ENCODE results near the gene PIGK. TPM values are rescaled to one million over a fixed set of nuclear protein-coding genes. Genes with fewer than 3 reads are reported as not detected.

Gene PIGK
- total and polyA plus RNA-seq, 2 donors from 2014 or later, result 31.0 to 38.5 TPM

- peaks cover 0 to 2% (median 0%) of the 10 kb centered on the region in 3 donors for H3K9me3 ChIP-seq (ENCODE audit: control insufficient read depth in 2 of 3, insufficient read depth in 1 of 3, low read length in 3 of 3)
- no peaks in the 10 kb centered on the region for H3K4me1 ChIP-seq (ENCODE audit: control insufficient read depth in 2 of 3, insufficient read depth in 2 of 3, low read depth in 1 of 3, low read length in 3 of 3)
- H3K4me3 ChIP-seq (ENCODE audit: low read length in 3 of 3), result no peak overlapping the region
- no peak for FAIRE-seq
- no peak overlapping the region for H3K9ac ChIP-seq (ENCODE audit: low read length in 3 of 3)
- no peak overlapping the region for H3K27ac ChIP-seq (ENCODE audit: low read depth in 2 of 2, low read length in 2 of 2)
- no peak for DNase-seq
- no peaks in the 10 kb centered on the region for H3K36me3 ChIP-seq (ENCODE audit: control insufficient read depth in 2 of 3, insufficient read depth in 3 of 3, low read length in 3 of 3)
- H3K27me3 ChIP-seq (ENCODE audit: control insufficient read depth, insufficient read depth, low read length), result no peaks in the 10 kb centered on the region
- intact Hi-C loops (cut with DNase I), result no loop called here
- TF ChIP-seq CTCF (IDR thresholded peaks at IDR 0.05; ENCODE audit: borderline replicate concordance, extremely low read depth, insufficient read depth), result no peak
Observed at GRCh38 chr1:77068013-77068412, 151.2 kb downstream of the PIGK start.

GRCh38 chr1:77065693-77066342 is 153.4 kb downstream of the PIGK start:
- intact Hi-C loops (cut with DNase I), result no loop called here
- FAIRE-seq, result no peak
- no peak overlapping the region for H3K4me3 ChIP-seq (ENCODE audit: low read length in 3 of 3)

GRCh38 chr1:77064246-77064645 is 155.0 kb downstream of the PIGK start:
- H3K36me3 ChIP-seq (ENCODE audit: control insufficient read depth in 2 of 3, insufficient read depth in 3 of 3, low read length in 3 of 3), result no peaks in the 10 kb centered on the region
- no peak overlapping the region for H3K4me3 ChIP-seq (ENCODE audit: low read length in 3 of 3)
- no peak overlapping the region for H3K27ac ChIP-seq (ENCODE audit: low read depth in 2 of 2, low read length in 2 of 2)
- FAIRE-seq, result no peak
- intact Hi-C loops (cut with DNase I), result no loop called here
- no peaks in the 10 kb centered on the region for H3K27me3 ChIP-seq (ENCODE audit: control insufficient read depth, insufficient read depth, low read length)
- TF ChIP-seq CTCF (IDR thresholded peaks at IDR 0.05; ENCODE audit: borderline replicate concordance, extremely low read depth, insufficient read depth), result no peak
- H3K9ac ChIP-seq (ENCODE audit: low read length in 3 of 3), result no peak overlapping the region
- DNase-seq, result no peak
- H3K4me1 ChIP-seq (ENCODE audit: control insufficient read depth in 2 of 3, insufficient read depth in 2 of 3, low read depth in 1 of 3, low read length in 3 of 3), result no peaks in the 10 kb centered on the region
- peaks cover 0 to 2% (median 0%) of the 10 kb centered on the region in 3 donors for H3K9me3 ChIP-seq (ENCODE audit: control insufficient read depth in 2 of 3, insufficient read depth in 1 of 3, low read length in 3 of 3)

More at GRCh38 chr1:77065693-77066342, 153.4 kb downstream of the PIGK start:
- Histone ChIP-seq H3K9ac (ENCODE audit: low read length in 3 of 3) (no peak overlapping the region), H3K36me3 (ENCODE audit: control insufficient read depth in 2 of 3, insufficient read depth in 3 of 3, low read length in 3 of 3) (no peaks in the 10 kb centered on the region), H3K9me3 (ENCODE audit: control insufficient read depth in 2 of 3, insufficient read depth in 1 of 3, low read length in 3 of 3) (peaks cover 0 to 2% (median 0%) of the 10 kb centered on the region in 3 donors), H3K27me3 (ENCODE audit: control insufficient read depth, insufficient read depth, low read length) (no peaks in the 10 kb centered on the region), H3K27ac (ENCODE audit: low read depth in 2 of 2, low read length in 2 of 2) (no peak overlapping the region), H3K4me1 (ENCODE audit: control insufficient read depth in 2 of 3, insufficient read depth in 2 of 3, low read depth in 1 of 3, low read length in 3 of 3) (no peaks in the 10 kb centered on the region)
- TF ChIP-seq CTCF (IDR thresholded peaks at IDR 0.05; ENCODE audit: borderline replicate concordance, extremely low read depth, insufficient read depth), result no peak
- no peak for DNase-seq

Measured in kidney (tissue), 14 donors.